Ascending aorta (tissue), 2 donors: ENCODE results near the gene GARRE1. TPM values are rescaled to one million over a fixed set of nuclear protein-coding genes. Genes with fewer than 3 reads are reported as not detected.

Experiments used
- DNase-seq, 2 donors: peaks; one replicate each; pipeline ENCODE4 v3.0.0-alpha.2; 2019; ENCODE audit warnings: low spot score in 2 of 2
- H3K27ac ChIP-seq, 2 donors: fragments of 200-600 bp; sonication (generic); one replicate each; pipeline ENCODE4 v1.5.1; 2016 to 2017; ENCODE audit warnings: mild to moderate bottlenecking in 1 of 2
- H3K27me3 ChIP-seq: fragments of 200-600 bp; sonication (generic); one replicate; pipeline ENCODE4 v1.5.1; 2017
- H3K36me3 ChIP-seq, 2 donors: fragments of 200-600 bp; sonication (generic); one replicate each; pipeline ENCODE4 v1.5.1; 2016
- H3K4me1 ChIP-seq, 2 donors: fragments of 200-600 bp; sonication (generic); one replicate each; pipeline ENCODE4 v1.5.1; 2016 to 2017; ENCODE audit warnings: mild to moderate bottlenecking in 1 of 2
- H3K4me3 ChIP-seq, 2 donors: fragments of 200-600 bp; sonication (generic); one replicate each; pipeline ENCODE4 v1.5.1; 2016 to 2017; ENCODE audit warnings: mild to moderate bottlenecking in 1 of 2
- H3K9me3 ChIP-seq, 2 donors: fragments of 200-600 bp; sonication (generic); one replicate each; pipeline ENCODE4 v1.5.1; 2016
- intact Hi-C: fragments of 100-400 bp; cut with DNase I; formaldehyde crosslinking; loops from one replicate; pipeline ENCODE4 v1.15.1; 2023
- total RNA-seq: library from RNA; depleted of rRNA; stranded (reverse); fragments of >200 nt; gene quantifications from one replicate; pipeline ENCODE4 v1.1.0, GENCODE V29; 2016
- TF ChIP-seq, protein P1 (sequence below), 3 experiments: fragments of 200-600 bp in 2 of 3; fragments of 450-650 bp in 1 of 3; sonication (generic) in 2 of 3; IDR thresholded peaks; one replicate each; pipeline ENCODE4 v1.5.1; 2016 to 2019; ENCODE audit warnings: antibody characterized with exemption in 3 of 3, mild to moderate bottlenecking in 1 of 3, moderate library complexity in 1 of 3

GARRE1 gene
- total RNA-seq, 1 donor from 2014 or later = 59.2 TPM

DNA sequence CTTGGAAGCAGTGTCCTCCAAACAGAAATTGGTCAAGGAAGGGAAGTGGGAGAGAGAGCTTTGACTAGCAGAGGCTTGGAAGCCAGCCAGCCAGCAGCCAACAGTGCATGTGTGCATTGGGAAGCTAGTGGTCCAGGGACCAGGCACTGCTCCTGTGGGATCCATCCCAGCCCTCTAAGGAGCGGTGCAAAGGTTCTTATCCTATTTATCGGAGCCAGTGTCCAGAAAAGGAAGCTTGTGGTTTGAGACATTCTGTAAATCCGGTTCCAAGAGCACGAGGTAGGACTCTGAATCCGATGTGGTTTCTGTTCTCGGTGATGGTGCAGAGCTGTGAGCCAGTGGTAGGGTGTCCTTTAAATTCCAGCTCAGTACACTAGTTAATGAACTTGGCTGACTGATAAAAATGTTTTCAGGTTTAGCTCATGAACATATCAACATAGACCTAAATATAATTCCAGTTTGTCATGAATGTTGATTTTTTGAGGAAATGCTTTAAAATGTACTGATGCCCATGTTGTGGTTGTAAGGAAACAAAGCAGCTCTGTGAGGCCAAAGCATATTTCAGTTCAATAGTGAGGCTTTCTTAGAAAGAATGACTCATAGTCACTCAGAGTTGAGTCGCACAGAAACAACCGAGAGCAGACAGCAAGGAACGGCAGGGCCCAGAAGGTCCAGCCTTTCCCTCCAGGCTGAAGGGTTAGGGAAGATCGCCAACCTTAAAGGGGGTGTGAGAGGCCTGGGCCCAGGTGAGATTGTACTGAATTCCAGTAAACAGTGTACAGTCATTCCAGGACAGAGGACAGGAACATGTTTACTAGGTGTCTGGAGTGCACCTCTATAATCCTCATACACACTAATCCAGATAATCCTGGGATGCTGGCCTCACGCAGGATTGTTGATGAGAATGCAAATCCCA is 21.5 kb upstream of the GARRE1 start:
- Histone ChIP-seq H3K4me1 (peaks cover 0 to 27% of the 10 kb centered on the region in 2 donors), H3K9me3 (no peaks in the 10 kb centered on the region), H3K4me3 (peak overlapping the region in 1 of 2 donors; percentile 36), H3K27ac (peak overlapping the region; percentile 79 to 82), H3K36me3 (peaks cover 21 to 24% of the 10 kb centered on the region in 2 donors), H3K27me3 (no peaks in the 10 kb centered on the region)
- peak in 1 of 2 donors; percentile 77 for DNase-seq
- TF ChIP-seq, protein P1, sequence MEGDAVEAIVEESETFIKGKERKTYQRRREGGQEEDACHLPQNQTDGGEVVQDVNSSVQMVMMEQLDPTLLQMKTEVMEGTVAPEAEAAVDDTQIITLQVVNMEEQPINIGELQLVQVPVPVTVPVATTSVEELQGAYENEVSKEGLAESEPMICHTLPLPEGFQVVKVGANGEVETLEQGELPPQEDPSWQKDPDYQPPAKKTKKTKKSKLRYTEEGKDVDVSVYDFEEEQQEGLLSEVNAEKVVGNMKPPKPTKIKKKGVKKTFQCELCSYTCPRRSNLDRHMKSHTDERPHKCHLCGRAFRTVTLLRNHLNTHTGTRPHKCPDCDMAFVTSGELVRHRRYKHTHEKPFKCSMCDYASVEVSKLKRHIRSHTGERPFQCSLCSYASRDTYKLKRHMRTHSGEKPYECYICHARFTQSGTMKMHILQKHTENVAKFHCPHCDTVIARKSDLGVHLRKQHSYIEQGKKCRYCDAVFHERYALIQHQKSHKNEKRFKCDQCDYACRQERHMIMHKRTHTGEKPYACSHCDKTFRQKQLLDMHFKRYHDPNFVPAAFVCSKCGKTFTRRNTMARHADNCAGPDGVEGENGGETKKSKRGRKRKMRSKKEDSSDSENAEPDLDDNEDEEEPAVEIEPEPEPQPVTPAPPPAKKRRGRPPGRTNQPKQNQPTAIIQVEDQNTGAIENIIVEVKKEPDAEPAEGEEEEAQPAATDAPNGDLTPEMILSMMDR (IDR thresholded peaks at IDR 0.05) = no peak
- intact Hi-C loops = loop anchor here (2.0 to 5.0 kb wide), 2 partner anchors 22 to 104 kb away; partner anchors contain the start of gene GARRE1

- TF ChIP-seq, protein P1 (IDR thresholded peaks at IDR 0.05) = no peak
- DNase-seq = no peak
- no peak overlapping the region for H3K4me3 ChIP-seq
- peak overlapping the region in 1 of 2 donors; percentile 82 for H3K27ac ChIP-seq
- H3K27me3 ChIP-seq = no peaks in the 10 kb centered on the region
- H3K9me3 ChIP-seq = no peaks in the 10 kb centered on the region
- intact Hi-C loops = no loop called here
- H3K36me3 ChIP-seq = peaks cover 5 to 6% of the 10 kb centered on the region in 2 donors
- H3K4me1 ChIP-seq = peaks cover 0 to 21% of the 10 kb centered on the region in 2 donors
Observed at GRCh38 chr19:34235425-34235940, 18.9 kb upstream of the GARRE1 start.

DNA sequence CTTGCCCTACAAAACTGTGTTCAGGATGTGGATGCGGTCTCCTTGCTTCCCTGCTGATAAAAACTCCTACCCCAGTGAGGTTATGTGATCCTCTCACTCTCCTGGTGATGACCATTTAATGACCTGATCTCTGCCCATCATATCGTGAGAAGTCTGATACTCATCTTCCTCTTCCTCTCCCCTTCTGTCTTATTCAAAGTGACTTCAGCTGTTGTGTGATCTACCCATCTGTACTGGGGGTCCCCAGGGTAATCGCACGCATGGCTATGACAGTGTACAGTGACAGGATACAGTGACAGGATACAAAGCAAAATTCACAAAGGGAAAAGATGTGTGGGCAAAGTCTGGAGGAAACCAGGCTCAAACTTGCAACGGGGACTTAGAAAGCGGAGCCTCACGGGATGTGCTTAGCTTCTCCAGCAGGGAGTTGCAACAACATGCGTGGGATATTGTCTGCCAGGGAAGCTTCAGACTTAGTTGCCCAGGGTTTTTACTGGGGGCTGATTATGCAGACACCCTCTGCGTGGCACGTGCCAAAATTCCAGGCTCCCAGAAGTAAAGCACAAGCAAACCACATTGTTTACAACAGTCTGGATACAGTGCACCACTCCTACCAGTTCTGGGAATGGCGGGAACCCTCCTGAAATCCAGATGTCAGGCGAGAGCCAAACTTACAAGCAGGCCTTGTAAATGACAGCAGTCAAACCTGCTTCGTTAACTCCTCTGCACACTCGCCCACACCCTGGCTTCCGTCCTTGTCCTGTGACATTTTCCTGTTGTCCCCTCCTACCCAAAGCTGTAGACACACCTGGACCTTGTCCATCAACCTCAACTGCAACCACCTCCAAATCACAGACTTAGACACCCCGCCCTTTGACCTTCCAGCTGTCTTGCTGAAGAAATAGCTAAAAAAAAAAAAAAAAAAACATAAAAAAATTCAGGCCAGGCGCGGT is 18.0 kb upstream of the GARRE1 start:
- Histone ChIP-seq H3K36me3 (no peaks in the 10 kb centered on the region), H3K27ac (no peak overlapping the region), H3K27me3 (no peaks in the 10 kb centered on the region), H3K4me1 (peaks cover 0 to 21% of the 10 kb centered on the region in 2 donors), H3K9me3 (no peaks in the 10 kb centered on the region), H3K4me3 (no peak overlapping the region)
- DNase-seq = no peak
- intact Hi-C loops = no loop called here
- TF ChIP-seq, protein P1 (IDR thresholded peaks at IDR 0.05) = no peak

GRCh38 chr19:34237283-34237682 is 17.1 kb upstream of the GARRE1 start:
- TF ChIP-seq, protein P1 (IDR thresholded peaks at IDR 0.05) = no peak
- intact Hi-C loops = no loop called here
- Histone ChIP-seq H3K27me3 (no peaks in the 10 kb centered on the region), H3K4me1 (peaks cover 0 to 14% of the 10 kb centered on the region in 2 donors), H3K27ac (no peak overlapping the region), H3K9me3 (no peaks in the 10 kb centered on the region), H3K4me3 (no peak overlapping the region), H3K36me3 (no peaks in the 10 kb centered on the region)
- DNase-seq = no peak

DNA sequence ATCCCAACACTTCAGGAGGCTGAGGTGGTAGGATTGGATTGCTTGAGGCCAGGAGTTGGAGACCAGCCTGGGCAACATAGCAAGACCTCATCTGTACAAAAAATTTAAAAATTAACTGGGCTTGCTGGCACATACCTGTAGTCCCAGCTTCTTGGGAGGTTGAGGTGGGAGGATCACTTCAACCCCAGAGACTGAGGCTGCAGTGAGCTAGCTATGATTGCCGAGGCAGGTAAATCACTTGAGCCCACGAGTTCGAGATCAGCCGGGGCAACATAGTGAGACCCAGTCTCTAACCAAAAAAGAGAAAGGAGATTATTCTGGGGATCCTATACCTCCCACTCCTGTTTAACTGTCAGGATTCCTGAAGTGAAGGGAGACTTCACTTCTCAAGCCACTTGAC is 16.4 kb upstream of the GARRE1 start:
- DNase-seq = no peak
- H3K9me3 ChIP-seq = no peaks in the 10 kb centered on the region
- H3K4me1 ChIP-seq = peaks cover 0 to 10% of the 10 kb centered on the region in 2 donors
- no peak overlapping the region for H3K4me3 ChIP-seq
- no peaks in the 10 kb centered on the region for H3K27me3 ChIP-seq
- intact Hi-C loops = no loop called here
- TF ChIP-seq, protein P1 (IDR thresholded peaks at IDR 0.05) = no peak
- H3K27ac ChIP-seq = no peak overlapping the region
- H3K36me3 ChIP-seq = no peaks in the 10 kb centered on the region
